HepG2 (cell line): ENCODE measurements around the gene DOK4. TPM values are rescaled to one million over a fixed set of nuclear protein-coding genes. Genes with fewer than 3 reads are reported as not detected.

ENCODE experiments used
- CTCF ChIP-seq: sonication (generic); formaldehyde crosslinking; IDR thresholded peaks from 2 replicates; pipeline ENCODE4 v1.5.0; 2020; ENCODE audit warnings: mild to moderate bottlenecking, missing genetic modification reagents, moderate library complexity
- FOXC1 ChIP-seq: sonication (generic); formaldehyde crosslinking; IDR thresholded peaks from 2 replicates; pipeline ENCODE4 v1.8.0; 2022; ENCODE audit warnings: mild to moderate bottlenecking, missing genetic modification reagents, borderline replicate concordance
- HNRNPL ChIP-seq: fragments of 200-400 bp; formaldehyde crosslinking; IDR thresholded peaks from 2 replicates; pipeline ENCODE4 v1.6.1; 2017; ENCODE audit warnings: mild to moderate bottlenecking, low read depth, low read length
- KLF13 ChIP-seq: sonication (generic); formaldehyde crosslinking; IDR thresholded peaks from 2 replicates; pipeline ENCODE4 v1.4.0; 2020; ENCODE audit warnings: mild to moderate bottlenecking, missing genetic modification reagents
- KLF6 ChIP-seq: IDR thresholded peaks from 2 replicates; pipeline ENCODE4 v1.8.0; 2016; ENCODE audit warnings: missing biosample characterization, missing genetic modification reagents
- NR2C2 ChIP-seq: sonication (generic); formaldehyde crosslinking; IDR thresholded peaks from 2 replicates; pipeline ENCODE4 v1.4.0; 2020; ENCODE audit warnings: missing genetic modification reagents, mild to moderate bottlenecking, moderate library complexity, borderline replicate concordance
- PLSCR1 ChIP-seq: sonication (generic); formaldehyde crosslinking; IDR thresholded peaks from 2 replicates; pipeline ENCODE4 v1.5.0; 2020; ENCODE audit warnings: missing genetic modification reagents, mild to moderate bottlenecking, borderline replicate concordance
- RFX5 ChIP-seq: IDR thresholded peaks from 2 replicates; pipeline ENCODE4 v1.6.1; 2011; ENCODE audit warnings: low read depth, low read length, improper control_type of control experiment
- THYN1 ChIP-seq: sonication (generic); formaldehyde crosslinking; IDR thresholded peaks from 2 replicates; pipeline ENCODE4 v1.8.1; 2023; ENCODE audit warnings: low read depth, mild to moderate bottlenecking, moderate library complexity, missing genetic modification reagents, borderline replicate concordance
- ZBTB3 ChIP-seq: sonication (generic); formaldehyde crosslinking; IDR thresholded peaks from 2 replicates; pipeline ENCODE4 v1.4.0; 2020; ENCODE audit warnings: low read depth, mild to moderate bottlenecking, moderate library complexity, missing genetic modification reagents, borderline replicate concordance
- ZNF451 ChIP-seq: sonication (generic); formaldehyde crosslinking; IDR thresholded peaks from 2 replicates; pipeline ENCODE4 v1.5.0; 2020; ENCODE audit warnings: mild to moderate bottlenecking, missing genetic modification reagents
- ZNF609 ChIP-seq: sonication (generic); formaldehyde crosslinking; IDR thresholded peaks from 2 replicates; pipeline ENCODE4 v1.4.0; 2020; ENCODE audit warnings: mild to moderate bottlenecking, missing genetic modification reagents, borderline replicate concordance
- ZSCAN20 ChIP-seq: sonication (generic); formaldehyde crosslinking; IDR thresholded peaks from 2 replicates; pipeline ENCODE4 v1.4.0; 2020; ENCODE audit warnings: missing genetic modification reagents, mild to moderate bottlenecking, borderline replicate concordance
- polyA plus RNA-seq, 8 experiments: library from polyadenylated mRNA; depleted of rRNA in 3 of 8; stranded (reverse) in 7 of 8; unstranded in 1 of 8; fragments of >200 nt; fragmentation: Illumina TruSeq in 4 of 8; extraction: Trizol in 4 of 8; gene quantifications; 2 replicates each; pipeline versions ENCODE4 v1.2.1 to v1.2.3, GENCODE V29; 2011 to 2016; ENCODE audit warnings: low read depth in 4 of 8, missing spikeins in 1 of 8, mixed read lengths in 1 of 8; ENCODE audit not compliant: insufficient read depth in 1 of 8
- total RNA-seq, 5 experiments: library from RNA; depleted of rRNA; stranded (reverse); fragments of >200 nt; fragmentation: Illumina TruSeq; extraction: Trizol; gene quantifications; 2 replicates each; pipeline ENCODE4 v1.2.3, GENCODE V29; 2016; ENCODE audit warnings: low read depth in 1 of 5
- TF ChIP-seq, protein P1 (sequence below): IDR thresholded peaks from 2 replicates; pipeline ENCODE4 v1.6.1; 2016
- TF ChIP-seq, protein P2 (sequence below): sonication (generic); formaldehyde crosslinking; IDR thresholded peaks from 2 replicates; pipeline ENCODE4 v1.4.0; 2020; ENCODE audit warnings: missing genetic modification reagents, low read depth, mild to moderate bottlenecking, borderline replicate concordance
- TF ChIP-seq, protein P3 (sequence below): conservative IDR thresholded peaks from 2 replicates; pipeline ENCODE4 v1.6.1; 2018; ENCODE audit warnings: missing genetic modification reagents

The DOK4 gene
- total and polyA plus RNA-seq, 2 of the 13 experiments (the other 11 are each of a cell fraction or from before 2014, with no cell fraction given), result 52.7 to 70.0 TPM

GRCh38 chr16:57447186-57447962, 38.9 kb downstream of the DOK4 start, which contains the start of the genes CIAPIN1 and COQ9 (continued):
- TF ChIP-seq PLSCR1 (CRISPR knock-in tag) (no peak), HNRNPL (no peak), ZNF451 (CRISPR knock-in tag) (peak; percentile 97), ZBTB3 (CRISPR knock-in tag) (peak; percentile 81), ZNF609 (CRISPR knock-in tag) (peak; percentile 73), ZSCAN20 (CRISPR knock-in tag) (0 out of 2 replicates have a peak, but pooled peaks have one; percentile 85), KLF6 (CRISPR knock-in tag) (peak; percentile 91), CTCF (peak; percentile 41), KLF13 (0 out of 2 replicates have a peak, but pooled peaks have one; percentile 30), FOXC1 (CRISPR knock-in tag) (peak; percentile 53; the same call in 1 of the 2 replicates), RFX5 (no peak), NR2C2 (CRISPR knock-in tag) (peak; percentile 91), THYN1 (no peak)
- TF ChIP-seq, protein P1, sequence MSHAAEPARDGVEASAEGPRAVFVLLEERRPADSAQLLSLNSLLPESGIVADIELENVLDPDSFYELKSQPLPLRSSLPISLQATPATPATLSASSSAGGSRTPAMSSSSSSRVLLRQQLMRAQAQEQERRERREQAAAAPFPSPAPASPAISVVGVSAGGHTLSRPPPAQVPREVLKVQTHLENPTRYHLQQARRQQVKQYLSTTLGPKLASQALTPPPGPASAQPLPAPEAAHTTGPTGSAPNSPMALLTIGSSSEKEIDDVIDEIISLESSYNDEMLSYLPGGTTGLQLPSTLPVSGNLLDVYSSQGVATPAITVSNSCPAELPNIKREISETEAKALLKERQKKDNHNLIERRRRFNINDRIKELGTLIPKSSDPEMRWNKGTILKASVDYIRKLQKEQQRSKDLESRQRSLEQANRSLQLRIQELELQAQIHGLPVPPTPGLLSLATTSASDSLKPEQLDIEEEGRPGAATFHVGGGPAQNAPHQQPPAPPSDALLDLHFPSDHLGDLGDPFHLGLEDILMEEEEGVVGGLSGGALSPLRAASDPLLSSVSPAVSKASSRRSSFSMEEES (CRISPR knock-in tag), result peak; percentile 74
- TF ChIP-seq, protein P2, sequence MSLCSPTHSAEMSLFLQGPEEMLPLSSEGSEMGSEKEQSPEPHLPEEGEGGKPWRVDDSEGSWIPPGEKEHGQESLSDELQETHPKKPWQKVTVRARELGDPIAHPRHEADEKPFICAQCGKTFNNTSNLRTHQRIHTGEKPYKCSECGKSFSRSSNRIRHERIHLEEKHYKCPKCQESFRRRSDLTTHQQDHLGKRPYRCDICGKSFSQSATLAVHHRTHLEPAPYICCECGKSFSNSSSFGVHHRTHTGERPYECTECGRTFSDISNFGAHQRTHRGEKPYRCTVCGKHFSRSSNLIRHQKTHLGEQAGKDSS (CRISPR knock-in tag), result no peak; the same call in 1 of the 2 replicates
- TF ChIP-seq, protein P3, sequence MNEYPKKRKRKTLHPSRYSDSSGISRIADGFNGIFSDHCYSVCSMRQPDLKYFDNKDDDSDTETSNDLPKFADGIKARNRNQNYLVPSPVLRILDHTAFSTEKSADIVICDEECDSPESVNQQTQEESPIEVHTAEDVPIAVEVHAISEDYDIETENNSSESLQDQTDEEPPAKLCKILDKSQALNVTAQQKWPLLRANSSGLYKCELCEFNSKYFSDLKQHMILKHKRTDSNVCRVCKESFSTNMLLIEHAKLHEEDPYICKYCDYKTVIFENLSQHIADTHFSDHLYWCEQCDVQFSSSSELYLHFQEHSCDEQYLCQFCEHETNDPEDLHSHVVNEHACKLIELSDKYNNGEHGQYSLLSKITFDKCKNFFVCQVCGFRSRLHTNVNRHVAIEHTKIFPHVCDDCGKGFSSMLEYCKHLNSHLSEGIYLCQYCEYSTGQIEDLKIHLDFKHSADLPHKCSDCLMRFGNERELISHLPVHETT, result peak; percentile 94
